GM12892 (cell line): ENCODE results near the gene TMEM187.
A peak's percentile ranks its signal among the peaks of the same experiment; 100 is the strongest.

Experiments
- POLR2A ChIP-seq: IDR thresholded peaks from 2 replicates; pipeline ENCODE4 v1.6.1; 2011; ENCODE audit warnings: low read depth, low read length, control low read depth
- POLR2AphosphoS5 ChIP-seq: IDR thresholded peaks from 2 replicates; pipeline ENCODE4 v1.6.1; 2011; ENCODE audit warnings: low read depth, low read length, control low read depth

DNA sequence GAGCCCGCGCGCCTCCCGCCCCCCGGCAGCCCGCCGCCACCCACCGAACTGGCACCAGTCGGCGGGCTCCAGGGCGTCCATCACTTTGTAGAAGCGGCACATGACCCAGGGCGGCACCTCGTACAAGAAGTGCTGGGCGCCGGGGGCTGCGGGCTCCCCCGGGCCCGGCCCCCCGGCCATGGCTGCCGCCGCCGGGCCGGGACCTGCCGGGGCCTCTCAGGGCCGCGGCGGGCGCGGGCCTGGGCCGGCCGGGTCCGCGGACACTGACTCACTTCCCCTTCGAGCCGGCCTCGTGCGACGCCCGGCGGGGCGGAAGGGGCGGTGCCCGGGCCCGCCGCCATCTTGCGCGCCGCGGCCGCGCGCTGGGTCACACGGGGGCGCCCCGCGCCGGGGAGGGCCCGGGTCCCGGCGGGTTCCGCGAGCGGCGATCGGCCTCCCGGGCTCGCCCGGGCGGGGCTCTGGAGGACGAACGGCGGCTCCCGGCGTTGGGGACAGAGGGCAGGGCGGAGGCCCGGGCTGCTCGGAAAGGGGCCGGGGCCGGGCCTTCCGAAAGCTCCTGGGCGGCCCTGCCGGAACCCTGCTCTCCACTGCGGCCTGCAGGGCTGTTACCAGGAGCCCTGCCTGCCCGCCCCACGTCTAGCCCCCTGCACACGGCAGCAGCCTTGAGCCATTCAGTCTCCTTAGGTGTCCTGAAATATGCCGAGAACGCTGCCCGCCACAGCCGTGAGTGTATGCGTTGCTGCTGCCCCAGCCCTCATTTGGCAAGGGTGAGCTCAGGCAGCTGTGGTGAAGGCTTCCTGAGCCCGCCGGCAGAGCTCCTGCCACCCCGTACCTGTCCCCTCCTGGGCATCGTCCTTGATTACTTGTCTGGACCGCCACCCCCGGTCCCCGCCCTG, 47.3 kb downstream of the TMEM187 start, which contains the start of gene IRAK1:
- TF ChIP-seq POLR2AphosphoS5 (0 out of 2 replicates have a peak, but pooled peaks have one; percentile 18), POLR2A (peak; percentile 54)
